Trophoblast cell (in vitro differentiated cells and primary cell): ENCODE data around the gene ADAMTS3.

Source experiments
- DNase-seq, 2 donors: peaks; one replicate each; pipeline ENCODE4 v3.0.0-alpha.2; 2016
- H2AFZ ChIP-seq: 2 replicates; pipeline ENCODE4 v1.6.1; 2013; ENCODE audit warnings: low read length, moderate library complexity, mild to moderate bottlenecking; ENCODE audit not compliant: insufficient read depth, poor library complexity
- H2AK5ac ChIP-seq: 2 replicates; pipeline ENCODE4 v1.6.1; 2013; ENCODE audit warnings: mild to moderate bottlenecking, low read length
- H2BK120ac ChIP-seq: 2 replicates; pipeline ENCODE4 v1.6.1; 2013; ENCODE audit warnings: low read length, mild to moderate bottlenecking, moderate library complexity; ENCODE audit not compliant: insufficient read depth, poor library complexity
- H2BK12ac ChIP-seq: 2 replicates; pipeline ENCODE4 v1.6.1; 2013; ENCODE audit warnings: mild to moderate bottlenecking, low read length, moderate library complexity
- H2BK5ac ChIP-seq: 2 replicates; pipeline ENCODE4 v1.6.1; 2013; ENCODE audit warnings: low read length, low read depth, moderate library complexity, mild to moderate bottlenecking; ENCODE audit not compliant: poor library complexity
- H3K14ac ChIP-seq: 2 replicates; pipeline ENCODE4 v1.6.1; 2013; ENCODE audit warnings: mild to moderate bottlenecking, low read length
- H3K18ac ChIP-seq: 2 replicates; pipeline ENCODE4 v1.6.1; 2013; ENCODE audit warnings: mild to moderate bottlenecking, low read length
- H3K23ac ChIP-seq: 2 replicates; pipeline ENCODE4 v1.6.1; 2013; ENCODE audit warnings: low read length
- H3K27ac ChIP-seq: 2 replicates; pipeline ENCODE4 v1.5.1; 2013; ENCODE audit warnings: low read depth, mild to moderate bottlenecking, inconsistent platforms, low read length, moderate library complexity
- H3K27me3 ChIP-seq: 2 replicates; pipeline ENCODE4 v1.6.1; 2013; ENCODE audit warnings: inconsistent platforms, mild to moderate bottlenecking, low read length, moderate library complexity; ENCODE audit not compliant: insufficient read depth
- H3K36me3 ChIP-seq, 2 experiments: 1 replicate in 1 of 2; 2 replicates in 1 of 2; pipeline ENCODE4 v1.6.1; 2013; ENCODE audit warnings: low read length in 2 of 2, mild to moderate bottlenecking in 2 of 2, moderate library complexity in 1 of 2; ENCODE audit not compliant: insufficient read depth in 2 of 2, control insufficient read depth in 1 of 2
- H3K4ac ChIP-seq: 2 replicates; pipeline ENCODE4 v1.6.1; 2013; ENCODE audit warnings: low read depth, mild to moderate bottlenecking, low read length, moderate library complexity
- H3K4me1 ChIP-seq, 2 experiments: 1 replicate in 1 of 2; 2 replicates in 1 of 2; pipeline ENCODE4 v1.6.1; 2013; ENCODE audit warnings: low read length in 2 of 2, mild to moderate bottlenecking in 2 of 2, moderate library complexity in 1 of 2; ENCODE audit not compliant: insufficient read depth in 2 of 2, control insufficient read depth in 1 of 2
- H3K4me2 ChIP-seq: 2 replicates; pipeline ENCODE4 v1.6.1; 2013; ENCODE audit warnings: inconsistent platforms, mild to moderate bottlenecking, low read length, moderate library complexity
- H3K4me3 ChIP-seq: 2 replicates; pipeline ENCODE4 v1.5.1; 2013; ENCODE audit warnings: mild to moderate bottlenecking, low read depth, low read length, inconsistent platforms
- H3K79me1 ChIP-seq: one replicate; pipeline ENCODE4 v1.6.1; 2013; ENCODE audit warnings: low read length
- H3K79me2 ChIP-seq: 2 replicates; pipeline ENCODE4 v1.6.1; 2013; ENCODE audit warnings: low read length, mild to moderate bottlenecking; ENCODE audit not compliant: control insufficient read depth, insufficient read depth, poor library complexity
- H3K9ac ChIP-seq: 2 replicates; pipeline ENCODE4 v1.6.1; 2013; ENCODE audit warnings: mild to moderate bottlenecking, low read length
- H3K9me3 ChIP-seq: 2 replicates; pipeline ENCODE4 v1.6.1; 2013; ENCODE audit warnings: low read depth, mild to moderate bottlenecking, control low read depth, inconsistent platforms, low read length; ENCODE audit not compliant: insufficient read depth
- H4K12ac ChIP-seq: 2 replicates; pipeline ENCODE4 v1.6.1; 2013; ENCODE audit warnings: low read depth, mild to moderate bottlenecking, low read length, moderate library complexity
- H4K8ac ChIP-seq: 2 replicates; pipeline ENCODE4 v1.6.1; 2013; ENCODE audit warnings: low read depth, mild to moderate bottlenecking, low read length, moderate library complexity
- H4K91ac ChIP-seq: one replicate; pipeline ENCODE4 v1.6.1; 2013; ENCODE audit warnings: low read depth, mild to moderate bottlenecking, low read length, moderate library complexity
- WGBS: extraction: QIAGEN DNeasy Blood & Tissue Kit; methylation state at CpG from one replicate; pipeline ENCODE4 v1.1.7; 2013; ENCODE audit warnings: missing lambda C conversion rate; ENCODE audit not compliant: insufficient read length, insufficient coverage; ENCODE audit errors: extremely low coverage; 5-methylcytosine and 5-hydroxymethylcytosine counted together

The ADAMTS3 gene

GRCh38 chr4:72365016-72365415 lies 204.0 kb downstream of the ADAMTS3 start:
- Histone ChIP-seq H3K18ac (no peak overlapping the region), H3K9me3 (no peaks in the 10 kb centered on the region), H4K91ac (no peak overlapping the region), H3K27me3 (no peaks in the 10 kb centered on the region), H3K79me2 (no peaks in the 10 kb centered on the region), H3K4me1 (no peaks in the 10 kb centered on the region), H3K4ac (no peak overlapping the region), H4K12ac (no peak overlapping the region), H3K23ac (no peak overlapping the region), H4K8ac (no peak overlapping the region), H2BK5ac (no peak overlapping the region), H2BK12ac (no peak overlapping the region), H2AFZ (no peak overlapping the region), H2BK120ac (no peak overlapping the region), H2AK5ac (no peak overlapping the region), H3K79me1 (no peaks in the 10 kb centered on the region), H3K14ac (no peak overlapping the region), H3K4me2 (no peak overlapping the region), H3K27ac (no peak overlapping the region), H3K4me3 (no peak overlapping the region), H3K9ac (no peak overlapping the region), H3K36me3 (no peaks in the 10 kb centered on the region)
- DNase-seq: peak; percentile 43 to 87
- no CpG with 5 or more reads among the region's 1 CpG for WGBS

DNA sequence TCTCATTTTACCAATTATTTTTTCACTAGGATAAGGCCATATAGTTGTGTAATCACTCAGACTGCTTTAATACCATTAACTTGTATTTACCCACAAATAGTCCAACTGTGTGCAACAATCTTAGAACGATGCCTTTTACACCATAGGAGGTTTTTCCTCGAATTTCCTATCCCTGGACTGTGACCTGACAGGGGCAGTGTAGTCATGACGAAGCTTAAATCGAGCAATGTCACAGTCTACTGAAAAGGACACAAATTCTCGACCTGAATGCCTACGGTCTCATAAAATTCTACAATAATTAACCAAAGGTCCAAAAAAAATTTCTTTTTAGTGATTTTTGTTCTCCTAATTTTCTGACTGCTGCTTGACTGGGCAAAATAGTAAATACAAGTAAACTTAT lies 208.9 kb downstream of the ADAMTS3 start:
- Histone ChIP-seq H3K4me1 (no peaks in the 10 kb centered on the region), H2BK120ac (no peak overlapping the region), H3K27ac (no peak overlapping the region), H4K91ac (no peak overlapping the region), H3K79me2 (no peaks in the 10 kb centered on the region), H3K4me2 (no peak overlapping the region), H3K36me3 (no peaks in the 10 kb centered on the region), H2AFZ (no peak overlapping the region), H4K8ac (no peak overlapping the region), H3K23ac (no peak overlapping the region), H3K18ac (no peak overlapping the region), H3K27me3 (no peaks in the 10 kb centered on the region), H4K12ac (no peak overlapping the region), H2BK5ac (no peak overlapping the region), H3K4me3 (no peak overlapping the region), H3K9ac (no peak overlapping the region), H3K9me3 (no peaks in the 10 kb centered on the region), H3K14ac (no peak overlapping the region), H2BK12ac (no peak overlapping the region), H2AK5ac (no peak overlapping the region), H3K4ac (no peak overlapping the region), H3K79me1 (no peaks in the 10 kb centered on the region)
- WGBS: no CpG with 5 or more reads among the region's 6 CpGs
- no peak for DNase-seq

GRCh38 chr4:72358483-72358882 lies 210.5 kb downstream of the ADAMTS3 start:
- Histone ChIP-seq H2BK120ac (no peak overlapping the region), H3K79me1 (no peaks in the 10 kb centered on the region), H3K4me3 (no peak overlapping the region), H3K4ac (no peak overlapping the region), H3K27me3 (no peaks in the 10 kb centered on the region), H3K4me1 (no peaks in the 10 kb centered on the region), H2BK12ac (no peak overlapping the region), H3K14ac (no peak overlapping the region), H4K12ac (no peak overlapping the region), H3K18ac (no peak overlapping the region), H3K9ac (no peak overlapping the region), H3K27ac (no peak overlapping the region), H2AFZ (no peak overlapping the region), H3K79me2 (no peaks in the 10 kb centered on the region), H3K9me3 (no peaks in the 10 kb centered on the region), H3K4me2 (no peak overlapping the region), H3K23ac (no peak overlapping the region), H2AK5ac (no peak overlapping the region), H3K36me3 (no peaks in the 10 kb centered on the region), H2BK5ac (no peak overlapping the region), H4K8ac (no peak overlapping the region), H4K91ac (no peak overlapping the region)
- WGBS: no CpG with 5 or more reads among the region's 2 CpGs
- DNase-seq: peak in 1 of 2 donors; percentile 17

DNA sequence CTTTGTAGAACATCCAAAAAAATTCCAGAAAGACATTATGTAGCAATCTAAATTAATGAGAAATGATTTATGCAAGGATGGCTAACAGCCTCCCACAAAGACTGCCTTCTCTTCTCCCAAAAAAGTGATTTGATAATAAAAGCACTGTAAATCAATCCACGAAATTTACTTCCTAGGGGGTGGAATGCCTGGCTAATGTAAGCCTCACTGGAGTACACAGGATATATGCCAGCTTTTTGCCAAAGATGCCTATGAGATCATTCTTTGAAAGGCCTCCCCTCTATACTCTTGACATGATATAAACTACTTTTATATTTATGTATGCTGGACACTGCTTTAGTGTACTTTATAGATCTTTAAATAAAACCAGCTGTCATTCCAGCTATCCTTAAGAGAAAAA lies 211.1 kb downstream of the ADAMTS3 start:
- no peak overlapping the region for H2AFZ ChIP-seq
- no peaks in the 10 kb centered on the region for H3K4me1 ChIP-seq
- H3K9me3 ChIP-seq: no peaks in the 10 kb centered on the region
- H2BK5ac ChIP-seq: no peak overlapping the region
- no peak overlapping the region for H3K27ac ChIP-seq
- no peak overlapping the region for H3K4me3 ChIP-seq
- H2BK12ac ChIP-seq: no peak overlapping the region
- no peak overlapping the region for H3K14ac ChIP-seq
- H3K9ac ChIP-seq: no peak overlapping the region
- no peak overlapping the region for H3K23ac ChIP-seq
- DNase-seq: no peak
- H4K8ac ChIP-seq: no peak overlapping the region
- H2BK120ac ChIP-seq: no peak overlapping the region
- no peaks in the 10 kb centered on the region for H3K79me2 ChIP-seq
- no peak overlapping the region for H4K12ac ChIP-seq
- no peaks in the 10 kb centered on the region for H3K36me3 ChIP-seq
- H3K4ac ChIP-seq: no peak overlapping the region
- no peak overlapping the region for H2AK5ac ChIP-seq
- H3K18ac ChIP-seq: no peak overlapping the region
- H3K4me2 ChIP-seq: no peak overlapping the region
- no CpG with 5 or more reads among the region's 1 CpG for WGBS
- H3K27me3 ChIP-seq: no peaks in the 10 kb centered on the region
- H3K79me1 ChIP-seq: no peaks in the 10 kb centered on the region
- H4K91ac ChIP-seq: no peak overlapping the region
